Bronchus fibroblast of lung (primary cell): ENCODE measurements around the gene TREM2. TPM values are rescaled to one million over a fixed set of nuclear protein-coding genes. Genes with fewer than 3 reads are reported as not detected.

ENCODE experiments used
- total RNA-seq: library from RNA; depleted of rRNA; stranded (reverse); fragments of >200 nt; gene quantifications from 2 replicates; pipeline ENCODE4 v1.2.3, GENCODE V29; 2015

TREM2 gene
- total RNA-seq, result not detected in 2 replicates

DNA sequence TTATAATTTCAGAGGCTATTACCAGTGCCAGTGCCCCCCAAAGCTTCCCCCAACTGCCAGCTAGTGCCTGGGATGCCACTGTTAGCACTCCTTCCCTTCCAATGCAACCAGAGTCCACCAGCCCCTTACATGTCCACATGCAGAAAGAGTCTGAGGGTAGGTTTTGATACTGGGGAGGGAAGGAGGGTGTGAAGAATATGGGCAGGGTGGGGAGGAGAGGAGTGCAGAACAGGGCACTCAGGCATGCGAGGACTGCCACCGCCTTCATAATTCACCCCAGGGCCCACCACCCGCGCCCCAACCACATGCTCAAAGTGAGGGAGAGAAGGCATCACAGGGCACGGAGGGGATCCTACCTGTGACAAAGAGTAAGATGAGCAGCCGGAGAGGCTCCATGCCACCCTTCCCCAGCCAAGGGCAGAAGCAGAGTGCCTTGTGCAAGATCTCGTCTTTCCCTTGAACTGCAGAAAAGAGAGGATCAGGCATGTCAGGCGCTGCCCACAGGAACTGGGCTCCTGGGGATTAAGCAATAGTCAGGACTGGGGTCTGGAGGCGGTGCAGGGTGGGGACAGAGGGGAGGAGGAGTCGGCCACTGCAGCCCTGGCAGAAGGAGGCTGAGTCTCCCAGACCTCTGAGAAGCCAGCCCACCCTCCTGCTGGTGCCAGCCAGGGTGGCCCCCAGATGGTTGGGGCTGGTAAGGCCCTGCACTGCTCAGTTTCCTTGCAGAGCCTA is at the start of gene TREM2:
TSS of gene TREM2 (minus strand) at position 430 of the 732 bp plus-strand sequence. CDS start at position 396, 34 bp downstream.

DNA sequence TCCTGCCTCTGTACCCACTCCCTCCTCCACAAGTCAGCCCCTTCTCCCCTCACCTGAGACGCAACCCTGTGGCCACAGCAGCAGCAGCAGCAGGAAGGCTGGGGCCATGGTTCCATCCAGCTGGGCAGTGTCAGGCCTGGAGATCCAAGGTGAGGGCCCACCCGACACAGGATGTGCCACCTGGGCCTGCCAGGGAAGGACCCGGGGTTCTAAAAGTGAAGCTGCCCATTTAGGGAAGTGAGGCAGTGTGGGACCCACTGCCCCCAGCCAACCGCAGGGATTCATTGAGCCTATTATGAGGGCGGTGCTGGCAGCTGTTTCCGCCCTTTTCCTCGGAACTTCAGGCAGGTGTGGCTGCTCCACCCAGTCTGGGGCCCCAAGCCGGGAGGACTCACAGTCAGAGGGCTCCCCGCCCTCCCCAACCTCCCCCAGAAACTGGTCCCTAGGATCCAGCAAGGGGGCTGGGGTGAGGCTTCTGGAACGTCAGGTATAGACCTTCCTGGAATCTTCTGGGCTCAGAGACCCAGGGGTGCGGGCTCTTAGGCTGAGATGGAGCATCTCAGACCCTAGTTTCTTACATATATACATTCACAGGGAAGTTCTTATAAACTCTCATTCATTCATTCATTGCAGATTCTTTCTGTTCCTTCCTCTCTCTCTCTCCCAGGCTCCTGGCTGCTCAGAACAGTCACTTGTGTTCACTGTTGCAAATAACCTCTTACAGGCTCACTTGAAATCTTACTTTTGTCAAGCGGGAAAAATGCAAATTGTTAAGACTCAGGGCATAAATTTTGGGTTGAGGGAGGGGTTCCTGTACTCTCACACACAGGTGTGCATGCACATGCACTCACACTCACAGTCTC is 38.2 kb upstream of the TREM2 start, which contains the start of gene TREML2:
TSS of gene TREML2 (minus strand) at position 249 of the 863 bp plus-strand sequence. CDS start at position 108, 141 bp downstream.

GRCh38 chr6:41153992-41154625 is 8.8 kb downstream of the TREM2 start, which contains the start of gene TREML1:
Gene TREML1, minus strand, starts transcription at chr6:41154347. Its CDS starts 59 bp downstream, at chr6:41154288.

Other genes starting within 250 kb of the TREM2 start
- under 0.01 and 0.15 TPM in 2 replicates for gene UNC5CL, start 123.9 kb downstream of the TREM2 start, total RNA-seq
- gene TSPO2, start 120.6 kb downstream of the TREM2 start, total RNA-seq, result not detected in 2 replicates
- gene APOBEC2, start 109.9 kb downstream of the TREM2 start, total RNA-seq, result not detected in 2 replicates
- 8.8 and 15.0 TPM in 2 replicates for gene OARD1, start 90.8 kb downstream of the TREM2 start, total RNA-seq
- gene NFYA, start 90.1 kb downstream of the TREM2 start, total RNA-seq, result 12.6 and 16.1 TPM in 2 replicates
- not detected in 2 replicates for gene TREML1, start 8.8 kb downstream of the TREM2 start, total RNA-seq
- gene TREML2, start 38.0 kb upstream of the TREM2 start, total RNA-seq, result not detected in 2 replicates
- not detected in 2 replicates for gene TREML4, start 65.2 kb upstream of the TREM2 start, total RNA-seq
- gene TREM1, start 123.6 kb upstream of the TREM2 start, total RNA-seq, result 0.15 TPM in 1 of 2 replicates, not detected in the other
- gene NCR2, start 172.5 kb upstream of the TREM2 start, total RNA-seq, result not detected in 2 replicates